H1 (cell line): ENCODE results near the gene TENT5D. TPM values are rescaled to one million over a fixed set of nuclear protein-coding genes. Genes with fewer than 3 reads are reported as not detected.

Source experiments
- CTCF ChIA-PET: fragments of 300-600 bp; sonication (Branson Sonifier 250); formaldehyde crosslinking; loops from one replicate; lab custom pipeline; 2021; ENCODE audit not compliant: partially characterized antibody; lab: Charles Lee
- POLR2A ChIA-PET: fragments of 300-600 bp; sonication (Branson Sonifier 250); formaldehyde crosslinking; loops from one replicate; lab custom pipeline; 2021; ENCODE audit warnings: inconsistent platforms; ENCODE audit not compliant: partially characterized antibody; lab: Charles Lee
- DNase-seq, 2 experiments: peaks; one replicate each; pipeline versions ENCODE4 v3.0.0 to v3.0.0-alpha.2; 2010 to 2022; ENCODE audit warnings: low spot score in 2 of 2, low read depth in 1 of 2, mixed read lengths in 1 of 2
- FAIRE-seq: peaks from 2 replicates; lab custom pipeline; 2011; peaks lifted over from hg19 to GRCh38; lab: Jason Lieb, UNC
- H2AFZ ChIP-seq: 2 replicates; pipeline ENCODE4 v1.8.1; 2012; ENCODE audit warnings: low read length, inconsistent platforms
- H2AK5ac ChIP-seq: 2 replicates; pipeline ENCODE4 v1.6.1; 2013; ENCODE audit warnings: low read depth, low read length
- H2BK120ac ChIP-seq: replicated peaks from 2 replicates; pipeline ENCODE3; 2013; ENCODE audit warnings: low read depth, low read length, inconsistent platforms
- H2BK12ac ChIP-seq: 2 replicates; pipeline ENCODE4 v1.6.1; 2013; ENCODE audit warnings: low read depth, low read length
- H2BK15ac ChIP-seq: 2 replicates; pipeline ENCODE4 v1.6.1; 2013; ENCODE audit warnings: low read length
- H2BK20ac ChIP-seq: 2 replicates; pipeline ENCODE4 v1.6.1; 2013; ENCODE audit warnings: low read length
- H2BK5ac ChIP-seq: 2 replicates; pipeline ENCODE4 v1.6.1; 2013; ENCODE audit warnings: low read depth, low read length
- H3K14ac ChIP-seq: 2 replicates; pipeline ENCODE4 v1.6.1; 2013; ENCODE audit warnings: inconsistent platforms; ENCODE audit not compliant: insufficient read length
- H3K18ac ChIP-seq: 2 replicates; pipeline ENCODE4 v1.6.1; 2013; ENCODE audit warnings: low read length; ENCODE audit errors: extremely low read depth
- H3K23ac ChIP-seq: 2 replicates; pipeline ENCODE4 v1.6.1; 2013; ENCODE audit warnings: inconsistent platforms; ENCODE audit not compliant: insufficient read length
- H3K23me2 ChIP-seq: 2 replicates; pipeline ENCODE4 v1.6.1; 2013; ENCODE audit warnings: low read depth, low read length
- H3K27ac ChIP-seq: 2 replicates; pipeline ENCODE4 v1.6.1; 2011; ENCODE audit warnings: low read depth, low read length, inconsistent platforms
- H3K27me3 ChIP-seq, 4 experiments: replicated peaks in 1 of 4; 1 replicate in 1 of 4; 2 replicates in 3 of 4; pipeline versions ENCODE4 v1.6.1 to v1.8.1; 2011 to 2013; ENCODE audit warnings: low read length in 3 of 4, mild to moderate bottlenecking in 3 of 4, inconsistent platforms in 2 of 4, mixed read lengths in 2 of 4, moderate library complexity in 1 of 4; ENCODE audit not compliant: control insufficient read depth in 3 of 4, insufficient read depth in 3 of 4; ENCODE audit errors: extremely low read depth in 1 of 4
- H3K36me3 ChIP-seq, 4 experiments: 2 replicates each; pipeline versions ENCODE4 v1.6.1 to v1.8.1; 2011 to 2013; ENCODE audit warnings: mild to moderate bottlenecking in 4 of 4, low read length in 3 of 4, moderate library complexity in 2 of 4, control low read depth in 1 of 4, inconsistent platforms in 1 of 4; ENCODE audit not compliant: insufficient read depth in 4 of 4, control insufficient read depth in 2 of 4
- H3K4ac ChIP-seq: replicated peaks from 2 replicates; pipeline ENCODE3; 2013; ENCODE audit warnings: low read length, low read depth, mixed read lengths, inconsistent platforms; ENCODE audit not compliant: insufficient read length
- H3K4me1 ChIP-seq, 4 experiments: replicated peaks in 1 of 4; 1 replicate in 1 of 4; 2 replicates in 3 of 4; pipeline versions ENCODE4 v1.6.1 to v1.8.1; 2011 to 2013; ENCODE audit warnings: low read length in 3 of 4, inconsistent platforms in 2 of 4, mixed read lengths in 1 of 4; ENCODE audit not compliant: insufficient read depth in 4 of 4, control insufficient read depth in 3 of 4
- H3K4me2 ChIP-seq, 2 experiments: 2 replicates each; pipeline versions ENCODE4 v1.6.1 to v1.8.1; 2011 to 2013; ENCODE audit warnings: low read depth in 2 of 2, low read length in 2 of 2, control low read depth in 1 of 2, inconsistent platforms in 1 of 2, mild to moderate bottlenecking in 1 of 2; ENCODE audit not compliant: insufficient read depth in 1 of 2
- H3K4me3 ChIP-seq, 4 experiments: fragments of 200-600, 300-600 bp in 1 of 4; sonication (generic), shearing (Covaris generic), sonication (Bioruptor Twin) in 1 of 4; 2 replicates each; pipeline versions ENCODE4 v1.5.1 to v1.8.1; 2011 to 2016; ENCODE audit warnings: low read length in 4 of 4, low read depth in 3 of 4, control low read depth in 2 of 4, inconsistent platforms in 2 of 4, mild to moderate bottlenecking in 2 of 4, mixed read lengths in 1 of 4, moderate library complexity in 1 of 4; ENCODE audit not compliant: insufficient read depth in 2 of 4; ENCODE audit errors: extremely low read depth in 1 of 4
- H3K56ac ChIP-seq: replicated peaks from 2 replicates; pipeline ENCODE3; 2013; ENCODE audit warnings: low read depth, mild to moderate bottlenecking, mixed read lengths, low read length, inconsistent platforms; ENCODE audit not compliant: insufficient read length
- H3K79me1 ChIP-seq: 2 replicates; pipeline ENCODE4 v1.6.1; 2013; ENCODE audit warnings: low read depth, low read length, control low read depth
- H3K79me2 ChIP-seq, 2 experiments: 2 replicates each; pipeline versions ENCODE4 v1.6.1 to v1.8.1; 2012 to 2013; ENCODE audit warnings: low read length in 2 of 2, mild to moderate bottlenecking in 2 of 2, inconsistent platforms in 1 of 2; ENCODE audit not compliant: insufficient read depth in 2 of 2, control insufficient read depth in 1 of 2
- H3K9ac ChIP-seq, 4 experiments: replicated peaks in 1 of 4; 1 replicate in 1 of 4; 2 replicates in 3 of 4; pipeline versions ENCODE4 v1.6.1 to v1.8.1; 2011 to 2013; ENCODE audit warnings: low read depth in 3 of 4, low read length in 3 of 4, control low read depth in 2 of 4, mild to moderate bottlenecking in 2 of 4, moderate library complexity in 2 of 4, inconsistent platforms in 1 of 4; ENCODE audit errors: extremely low read depth in 1 of 4
- H3K9me3 ChIP-seq, 2 experiments: 2 replicates each; pipeline versions ENCODE4 v1.6.1 to v1.8.1; 2012 to 2013; ENCODE audit warnings: mild to moderate bottlenecking in 2 of 2, moderate library complexity in 2 of 2, control low read depth in 1 of 2, inconsistent platforms in 1 of 2, low read depth in 1 of 2, low read length in 1 of 2, mixed read lengths in 1 of 2; ENCODE audit not compliant: insufficient read depth in 2 of 2
- H4K20me1 ChIP-seq, 2 experiments: replicated peaks in 1 of 2; 2 replicates each; pipeline versions ENCODE3 to v1.8.1; 2011 to 2013; ENCODE audit warnings: inconsistent platforms in 2 of 2, low read length in 2 of 2, mild to moderate bottlenecking in 1 of 2; ENCODE audit not compliant: insufficient read depth in 2 of 2, control insufficient read depth in 1 of 2
- H4K5ac ChIP-seq: 2 replicates; pipeline ENCODE4 v1.6.1; 2013; ENCODE audit warnings: low read length, low read depth, mixed read lengths, inconsistent platforms; ENCODE audit not compliant: insufficient read length
- H4K8ac ChIP-seq: 2 replicates; pipeline ENCODE4 v1.8.0; 2013; ENCODE audit warnings: mild to moderate bottlenecking, moderate library complexity, low read length, inconsistent platforms; ENCODE audit not compliant: insufficient read depth; ENCODE audit errors: extremely low read depth
- H4K91ac ChIP-seq: replicated peaks from 2 replicates; pipeline ENCODE3; 2013; ENCODE audit warnings: low read length, mixed read lengths, inconsistent platforms; ENCODE audit not compliant: insufficient read length
- CEBPB ChIP-seq: IDR thresholded peaks from 2 replicates; pipeline ENCODE4 v1.6.1; 2012; ENCODE audit warnings: low read depth, low read length
- CTCF ChIP-seq, 3 experiments: IDR thresholded peaks; 1 replicate in 2 of 3; 2 replicates in 1 of 3; pipeline versions ENCODE4 v1.5.1 to v1.6.1; 2011; ENCODE audit warnings: low read length in 3 of 3, mild to moderate bottlenecking in 3 of 3, inconsistent platforms in 2 of 3, low read depth in 1 of 3, moderate library complexity in 1 of 3; ENCODE audit not compliant: insufficient read depth in 1 of 3; ENCODE audit errors: control extremely low read depth in 1 of 3
- E2F6 ChIP-seq: IDR thresholded peaks from 2 replicates; pipeline ENCODE4 v1.6.1; 2012; ENCODE audit warnings: inconsistent platforms
- EP300 ChIP-seq, 2 experiments: IDR thresholded peaks; 1 replicate in 1 of 2; 2 replicates in 1 of 2; pipeline ENCODE4 v1.6.1; 2011 to 2012; ENCODE audit warnings: low read depth in 2 of 2, low read length in 2 of 2, mild to moderate bottlenecking in 2 of 2, borderline replicate concordance in 1 of 2, inconsistent platforms in 1 of 2, moderate library complexity in 1 of 2
- KDM1A ChIP-seq: fragments of 200-600, 300-600 bp; sonication (generic); IDR thresholded peaks from 2 replicates; pipeline ENCODE4 v1.7.1; 2016; ENCODE audit warnings: mild to moderate bottlenecking, low read length, borderline replicate concordance
- RAD21 ChIP-seq, 2 experiments: IDR thresholded peaks in 1 of 2; conservative IDR thresholded peaks in 1 of 2; 2 replicates each; pipeline ENCODE4 v1.6.1; 2011; ENCODE audit warnings: low read depth in 2 of 2, low read length in 2 of 2, improper control_type of control experiment in 1 of 2, inconsistent platforms in 1 of 2, mild to moderate bottlenecking in 1 of 2, moderate library complexity in 1 of 2
- RNF2 ChIP-seq: fragments of 200-900, 300-1000 bp; sonication (generic); IDR thresholded peaks from 2 replicates; pipeline ENCODE4 v1.7.1; 2016; ENCODE audit warnings: borderline replicate concordance, low read depth, mild to moderate bottlenecking, antibody characterized with exemption, low read length; ENCODE audit not compliant: poor library complexity, severe bottlenecking; ENCODE audit errors: missing control alignments
- SP1 ChIP-seq: IDR thresholded peaks from 2 replicates; pipeline ENCODE4 v1.6.1; 2011; ENCODE audit warnings: low read depth, low read length
- WGBS, 2 experiments: shearing (Covaris generic) in 1 of 2; methylation state at CpG; one replicate each; pipeline versions ENCODE4 v1.1.6 to v1.1.7; 2013 to 2015; ENCODE audit warnings: low lambda C conversion rate in 2 of 2, mixed read lengths in 2 of 2, inconsistent platforms in 1 of 2, low coverage in 1 of 2, missing lambda C conversion rate in 1 of 2; ENCODE audit not compliant: insufficient replicate concordance in 2 of 2, insufficient coverage in 1 of 2, insufficient read length in 1 of 2; ENCODE audit errors: extremely low coverage in 1 of 2, missing lambda C conversion rate in 1 of 2; 5-methylcytosine and 5-hydroxymethylcytosine counted together
- polyA plus RNA-seq, 7 experiments: library from polyadenylated mRNA; depleted of rRNA in 3 of 7; stranded (reverse) in 5 of 7; unstranded in 2 of 7; fragments of >200 nt in 5 of 7; fragments of 200-250 nt in 2 of 7; gene quantifications; 1 replicate in 5 of 7; 2 replicates in 1 of 7; 4 replicates in 1 of 7; pipeline versions ENCODE4 v1.2.1 to v1.2.3, GENCODE V29; 2011 to 2013; ENCODE audit warnings: missing spikeins in 2 of 7, mixed read lengths in 2 of 7
- total RNA-seq: library from RNA; stranded (reverse); fragmentation: NEBNext Ultra II Directional; extraction: Animal tissue kit (Norgen Biotek cat#: 25700); gene quantifications from 2 replicates; pipeline ENCODE4 v1.2.1, GENCODE V29; 2021

Gene TENT5D
- total and polyA plus RNA-seq, 2 of the 8 experiments (the other 6 are each of a cell fraction or from before 2014, with no cell fraction given) = not detected

- H3K23ac ChIP-seq = no peak overlapping the region
- no peak overlapping the region for H3K56ac ChIP-seq
- H3K4ac ChIP-seq = no peak overlapping the region
- no peak for FAIRE-seq
- H3K9me3 ChIP-seq = peaks cover 8 to 11% of the 10 kb centered on the region in 2 experiments; a peak in 2 of 4 replicates
- no peak overlapping the region for H2AFZ ChIP-seq
- no peak overlapping the region for H2BK5ac ChIP-seq
- H3K4me3 ChIP-seq = no peak overlapping the region
- DNase-seq = peak in 1 of 2 experiments; percentile 46
- ChIA-PET POLR2A (no interaction called here), CTCF (interaction anchor here (1.1 kb wide), 1 partner anchor 147 kb away, joined by 3 read pairs; no protein-coding TSS in a partner anchor)
- H2BK12ac ChIP-seq = no peak overlapping the region
- H3K4me1 ChIP-seq = no peaks in the 10 kb centered on the region
- 43% methylated on average over 2 of the region's 3 CpGs; no CpG with 5 or more reads in 1 of the 2 experiments for WGBS, 2 experiments
- H2BK15ac ChIP-seq = no peak overlapping the region
- H4K20me1 ChIP-seq = no peaks in the 10 kb centered on the region
- H3K4me2 ChIP-seq = no peak overlapping the region
- H3K27ac ChIP-seq = no peak overlapping the region
- H3K79me2 ChIP-seq = no peaks in the 10 kb centered on the region
- no peak overlapping the region for H4K91ac ChIP-seq
- no peaks in the 10 kb centered on the region for H3K36me3 ChIP-seq
- no peaks in the 10 kb centered on the region for H3K27me3 ChIP-seq
- no peak overlapping the region for H3K14ac ChIP-seq
- H4K5ac ChIP-seq = no peak overlapping the region
- H2AK5ac ChIP-seq = no peak overlapping the region
- no peak overlapping the region for H4K8ac ChIP-seq
- no peaks in the 10 kb centered on the region for H3K79me1 ChIP-seq
- no peak overlapping the region for H3K9ac ChIP-seq
- no peak overlapping the region for H2BK120ac ChIP-seq
- no peak overlapping the region for H3K18ac ChIP-seq
- H3K23me2 ChIP-seq = no peaks in the 10 kb centered on the region
- no peak overlapping the region for H2BK20ac ChIP-seq
- no peak for TF ChIP-seq RNF2
- no peak for TF ChIP-seq SP1
- TF ChIP-seq EP300 (IDR thresholded peaks at IDR 0.05; ENCODE audit: borderline replicate concordance in 1 of 2, low read depth in 2 of 2, low read length in 2 of 2) = no peak
- TF ChIP-seq RAD21 (IDR thresholded peaks at IDR 0.05 in 1 of 2, conservative IDR thresholded peaks at IDR 0.05 in 1 of 2; ENCODE audit: low read depth in 2 of 2, low read length in 2 of 2) = peak; percentile 48 to 57
- TF ChIP-seq CTCF (IDR thresholded peaks at IDR 0.05; ENCODE audit: control extremely low read depth in 1 of 3, insufficient read depth in 1 of 3, low read depth in 1 of 3, low read length in 3 of 3) = peak in 1 of 3 experiments; percentile 23; a peak in 1 of 4 replicates
- no peak for TF ChIP-seq CEBPB
- no peak for TF ChIP-seq E2F6
- TF ChIP-seq KDM1A = no peak
Measured at GRCh38 chrX:80430826-80431504, 10.7 kb downstream of the TENT5D start.
